Esophagus muscularis mucosa (tissue), 3 donors: ENCODE data around the gene ZEB2.

Experiments
- EP300 ChIP-seq: sonication (generic); formaldehyde crosslinking; IDR thresholded peaks from one replicate; pipeline ENCODE4 v1.6.1; 2017; ENCODE audit warnings: antibody characterized with exemption
- TF ChIP-seq, protein P1 (sequence below), 3 experiments: fragments of 200-600 bp in 2 of 3; fragments of 450-650 bp in 1 of 3; sonication (generic) in 2 of 3; IDR thresholded peaks; one replicate each; pipeline ENCODE4 v1.5.1; 2017 to 2019; ENCODE audit warnings: antibody characterized with exemption in 3 of 3, mild to moderate bottlenecking in 2 of 3, moderate library complexity in 1 of 3

DNA sequence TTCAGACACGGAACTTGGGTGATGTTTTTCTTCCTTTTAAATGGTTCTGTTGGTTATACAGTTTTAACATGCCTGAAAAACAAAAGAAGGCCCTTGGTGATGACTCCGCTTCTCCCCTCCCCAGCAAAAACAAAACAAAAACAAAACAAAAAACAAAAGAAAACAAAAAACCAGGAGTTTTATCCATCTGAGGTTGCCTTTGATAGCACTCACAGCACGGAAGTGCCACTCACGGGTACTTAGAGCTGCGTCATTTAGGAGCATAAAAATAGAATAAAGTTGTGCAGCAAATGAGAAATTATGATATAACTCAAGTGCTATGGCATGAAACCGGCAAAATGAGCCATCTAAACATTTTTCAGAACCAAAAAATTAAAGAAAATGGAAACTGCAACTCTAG lies 57.7 kb downstream of the ZEB2 start:
- TF ChIP-seq, protein P1, sequence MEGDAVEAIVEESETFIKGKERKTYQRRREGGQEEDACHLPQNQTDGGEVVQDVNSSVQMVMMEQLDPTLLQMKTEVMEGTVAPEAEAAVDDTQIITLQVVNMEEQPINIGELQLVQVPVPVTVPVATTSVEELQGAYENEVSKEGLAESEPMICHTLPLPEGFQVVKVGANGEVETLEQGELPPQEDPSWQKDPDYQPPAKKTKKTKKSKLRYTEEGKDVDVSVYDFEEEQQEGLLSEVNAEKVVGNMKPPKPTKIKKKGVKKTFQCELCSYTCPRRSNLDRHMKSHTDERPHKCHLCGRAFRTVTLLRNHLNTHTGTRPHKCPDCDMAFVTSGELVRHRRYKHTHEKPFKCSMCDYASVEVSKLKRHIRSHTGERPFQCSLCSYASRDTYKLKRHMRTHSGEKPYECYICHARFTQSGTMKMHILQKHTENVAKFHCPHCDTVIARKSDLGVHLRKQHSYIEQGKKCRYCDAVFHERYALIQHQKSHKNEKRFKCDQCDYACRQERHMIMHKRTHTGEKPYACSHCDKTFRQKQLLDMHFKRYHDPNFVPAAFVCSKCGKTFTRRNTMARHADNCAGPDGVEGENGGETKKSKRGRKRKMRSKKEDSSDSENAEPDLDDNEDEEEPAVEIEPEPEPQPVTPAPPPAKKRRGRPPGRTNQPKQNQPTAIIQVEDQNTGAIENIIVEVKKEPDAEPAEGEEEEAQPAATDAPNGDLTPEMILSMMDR (IDR thresholded peaks at IDR 0.05): no peak
- no peak for TF ChIP-seq EP300
